Fibroblast of the aortic adventitia (primary cell): ENCODE data around the gene UTP20. TPM values are rescaled to one million over a fixed set of nuclear protein-coding genes. Genes with fewer than 3 reads are reported as not detected.

ENCODE experiments used
- DNase-seq: peaks from one replicate; pipeline ENCODE4 v3.0.0-alpha.2; 2010; ENCODE audit warnings: low read depth
- H3K4me3 ChIP-seq: 2 replicates; pipeline ENCODE4 v1.5.1; 2011; ENCODE audit warnings: low read depth, mild to moderate bottlenecking, control low read depth, low read length, moderate library complexity
- CTCF ChIP-seq: IDR thresholded peaks from 2 replicates; pipeline ENCODE4 v1.5.1; 2011; ENCODE audit warnings: mild to moderate bottlenecking, low read length, control low read depth, inconsistent platforms; ENCODE audit not compliant: insufficient read depth
- total RNA-seq: library from RNA; depleted of rRNA; stranded (reverse); fragments of >200 nt; gene quantifications from 2 replicates; pipeline ENCODE4 v1.2.3, GENCODE V29; 2012; ENCODE audit warnings: low replicate concordance

UTP20 gene
- total RNA-seq, 1 donor: 25.7 TPM

GRCh38 chr12:101297661-101298060 is 17.8 kb downstream of the UTP20 start:
- TF ChIP-seq CTCF: no peak
- DNase-seq: peak; percentile 19
- H3K4me3 ChIP-seq: no peak overlapping the region

- no peak for TF ChIP-seq CTCF
- DNase-seq: peak; percentile 84
- H3K4me3 ChIP-seq: no peak overlapping the region
These were observed 18.5 kb downstream of the UTP20 start for GRCh38 chr12:101298426-101298825.

GRCh38 chr12:101299346-101299745 is 19.4 kb downstream of the UTP20 start:
- no peak overlapping the region for H3K4me3 ChIP-seq
- TF ChIP-seq CTCF: no peak
- peak; percentile 22 for DNase-seq

- TF ChIP-seq CTCF: no peak
- H3K4me3 ChIP-seq: no peak overlapping the region
- no peak for DNase-seq
These were observed 20.0 kb downstream of the UTP20 start for GRCh38 chr12:101299931-101300330.

GRCh38 chr12:101302741-101303140 is 22.8 kb downstream of the UTP20 start:
- TF ChIP-seq CTCF: no peak
- DNase-seq: no peak
- no peak overlapping the region for H3K4me3 ChIP-seq

GRCh38 chr12:101305226-101305779 is 25.4 kb downstream of the UTP20 start:
- no peak for DNase-seq
- no peak overlapping the region for H3K4me3 ChIP-seq
- TF ChIP-seq CTCF: no peak

- DNase-seq: no peak
- TF ChIP-seq CTCF: no peak
- H3K4me3 ChIP-seq: no peak overlapping the region
These were observed 25.9 kb downstream of the UTP20 start for GRCh38 chr12:101305794-101306193.
